Thyroid gland (tissue), 4 donors: ENCODE results near the gene TBRG4. TPM values are rescaled to one million over a fixed set of nuclear protein-coding genes. Genes with fewer than 3 reads are reported as not detected.

Source experiments
- DNase-seq, 2 donors: peaks; one replicate each; pipeline ENCODE4 v3.0.0-alpha.2; 2019
- H3K27ac ChIP-seq, 3 donors: fragments of 200-600 bp; sonication (generic); 1 replicate in 2 of 3; 2 replicates in 1 of 3; pipeline ENCODE4 v1.5.1; 2016 to 2019; ENCODE audit warnings: mild to moderate bottlenecking in 1 of 3, moderate library complexity in 1 of 3
- H3K27me3 ChIP-seq: fragments of 200-600 bp; sonication (generic); one replicate; pipeline ENCODE4 v1.5.1; 2019
- H3K36me3 ChIP-seq, 2 donors: fragments of 200-600 bp; sonication (generic); one replicate each; pipeline ENCODE4 v1.5.1; 2016 to 2019
- H3K4me1 ChIP-seq, 2 donors: fragments of 200-600 bp; sonication (generic); one replicate each; pipeline ENCODE4 v1.5.1; 2017 to 2019
- H3K4me3 ChIP-seq, 3 donors: fragments of 200-600 bp; sonication (generic); replicated peaks in 1 of 3; 1 replicate in 2 of 3; 2 replicates in 1 of 3; pipeline ENCODE4 v1.5.1; 2016; ENCODE audit warnings: mild to moderate bottlenecking in 1 of 3
- H3K9me3 ChIP-seq: fragments of 200-600 bp; sonication (generic); one replicate; pipeline ENCODE4 v1.5.1; 2017
- POLR2A ChIP-seq, 2 donors: fragments of 450-650 bp; IDR thresholded peaks; one replicate each; pipeline ENCODE4 v1.6.1; 2017; ENCODE audit warnings: antibody characterized with exemption in 2 of 2, mild to moderate bottlenecking in 2 of 2, moderate library complexity in 1 of 2
- WGBS, 2 donors: methylation state at CpG; one replicate each; pipeline ENCODE4 v1.1.5; 2017; 5-methylcytosine and 5-hydroxymethylcytosine counted together
- intact Hi-C: fragments of 100-400 bp; cut with DNase I; formaldehyde crosslinking; loops from one replicate; pipeline ENCODE4 v1.15.1; 2023
- total RNA-seq, 4 donors: library from RNA; depleted of rRNA; stranded (reverse); fragments of >200 nt; gene quantifications; one replicate each; pipeline ENCODE4 v1.2.3, GENCODE V29; 2016
- TF ChIP-seq, protein P1 (sequence below), 6 experiments: fragments of 200-600 bp in 3 of 6; fragments of 450-650 bp in 3 of 6; sonication (generic) in 3 of 6; IDR thresholded peaks; one replicate each; pipeline ENCODE4 v1.5.1; 2016 to 2019; ENCODE audit warnings: antibody characterized with exemption in 6 of 6, mild to moderate bottlenecking in 2 of 6, inconsistent platforms in 1 of 6, moderate library complexity in 1 of 6

Gene TBRG4
- total RNA-seq, 4 donors from 2014 or later, result 40.0 to 57.6 (median 49.3) TPM

DNA sequence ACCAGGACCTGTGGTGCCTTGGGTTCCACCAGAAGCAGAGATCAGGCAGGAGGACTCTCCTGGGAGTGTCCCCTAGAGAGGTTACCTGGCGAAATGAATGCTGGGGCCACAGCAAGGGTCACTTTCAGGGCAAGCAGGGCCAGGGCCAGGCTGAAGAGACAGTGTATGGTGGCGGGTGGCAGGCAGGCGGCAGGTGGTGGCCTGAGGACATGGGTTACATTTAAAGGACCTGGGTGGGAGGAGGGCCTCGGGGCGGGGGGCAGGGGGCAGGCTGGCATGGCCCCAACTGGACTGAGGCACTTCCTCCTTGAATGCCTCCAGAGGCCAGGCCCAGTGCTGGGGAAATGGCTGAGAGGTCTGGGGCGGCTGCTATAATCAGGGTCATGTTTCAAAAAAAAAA is 14.7 kb upstream of the TBRG4 start:
- H3K27ac ChIP-seq, result no peak overlapping the region
- intact Hi-C loops, result no loop called here
- no peaks in the 10 kb centered on the region for H3K4me1 ChIP-seq
- H3K4me3 ChIP-seq, result no peak overlapping the region
- DNase-seq, result no peak
- TF ChIP-seq POLR2A (IDR thresholded peaks at IDR 0.05), result no peak
- TF ChIP-seq, protein P1, sequence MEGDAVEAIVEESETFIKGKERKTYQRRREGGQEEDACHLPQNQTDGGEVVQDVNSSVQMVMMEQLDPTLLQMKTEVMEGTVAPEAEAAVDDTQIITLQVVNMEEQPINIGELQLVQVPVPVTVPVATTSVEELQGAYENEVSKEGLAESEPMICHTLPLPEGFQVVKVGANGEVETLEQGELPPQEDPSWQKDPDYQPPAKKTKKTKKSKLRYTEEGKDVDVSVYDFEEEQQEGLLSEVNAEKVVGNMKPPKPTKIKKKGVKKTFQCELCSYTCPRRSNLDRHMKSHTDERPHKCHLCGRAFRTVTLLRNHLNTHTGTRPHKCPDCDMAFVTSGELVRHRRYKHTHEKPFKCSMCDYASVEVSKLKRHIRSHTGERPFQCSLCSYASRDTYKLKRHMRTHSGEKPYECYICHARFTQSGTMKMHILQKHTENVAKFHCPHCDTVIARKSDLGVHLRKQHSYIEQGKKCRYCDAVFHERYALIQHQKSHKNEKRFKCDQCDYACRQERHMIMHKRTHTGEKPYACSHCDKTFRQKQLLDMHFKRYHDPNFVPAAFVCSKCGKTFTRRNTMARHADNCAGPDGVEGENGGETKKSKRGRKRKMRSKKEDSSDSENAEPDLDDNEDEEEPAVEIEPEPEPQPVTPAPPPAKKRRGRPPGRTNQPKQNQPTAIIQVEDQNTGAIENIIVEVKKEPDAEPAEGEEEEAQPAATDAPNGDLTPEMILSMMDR (IDR thresholded peaks at IDR 0.05), result no peak
- no peaks in the 10 kb centered on the region for H3K36me3 ChIP-seq
- H3K27me3 ChIP-seq, result no peaks in the 10 kb centered on the region
- no peaks in the 10 kb centered on the region for H3K9me3 ChIP-seq
- 72 to 78% methylated on average over 6 of the region's 6 CpGs for WGBS, 2 donors

DNA sequence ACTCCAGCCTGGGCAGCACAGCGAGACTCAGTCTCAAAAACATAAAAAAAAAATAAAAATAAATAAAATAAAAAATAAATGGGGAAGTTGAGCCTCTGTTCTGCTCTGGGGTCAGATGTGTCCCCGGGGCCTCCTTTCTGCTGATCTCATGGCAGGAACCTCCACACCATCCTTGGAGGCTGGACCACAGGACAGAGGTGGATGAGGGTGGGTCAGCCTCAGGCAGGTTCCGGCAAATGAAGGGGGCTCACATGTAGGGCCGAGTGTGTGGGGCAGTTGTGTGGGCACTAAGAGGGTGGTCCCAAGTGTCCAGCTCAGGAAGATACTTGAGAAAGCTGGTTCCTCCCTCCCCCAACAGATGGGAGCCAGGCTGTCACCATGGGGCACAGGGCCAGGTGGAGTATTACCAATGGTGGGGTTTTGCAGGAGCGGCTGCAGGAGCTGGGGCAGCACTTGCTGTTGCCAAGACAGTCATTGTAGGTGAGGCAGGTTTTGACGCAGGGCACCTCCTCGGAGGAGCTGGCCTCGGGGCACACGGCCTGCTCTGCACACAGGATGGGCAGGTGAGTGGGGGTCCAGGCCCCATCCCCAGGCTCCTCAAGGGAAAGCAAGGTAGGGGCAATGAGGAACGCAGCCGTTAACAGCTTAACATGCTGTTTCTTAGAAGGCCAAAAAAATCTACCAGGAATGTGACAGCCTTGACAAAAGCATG is 13.9 kb upstream of the TBRG4 start:
- no peaks in the 10 kb centered on the region for H3K9me3 ChIP-seq
- WGBS, 2 donors, result 94% methylated on average over 11 of the region's 11 CpGs

DNA sequence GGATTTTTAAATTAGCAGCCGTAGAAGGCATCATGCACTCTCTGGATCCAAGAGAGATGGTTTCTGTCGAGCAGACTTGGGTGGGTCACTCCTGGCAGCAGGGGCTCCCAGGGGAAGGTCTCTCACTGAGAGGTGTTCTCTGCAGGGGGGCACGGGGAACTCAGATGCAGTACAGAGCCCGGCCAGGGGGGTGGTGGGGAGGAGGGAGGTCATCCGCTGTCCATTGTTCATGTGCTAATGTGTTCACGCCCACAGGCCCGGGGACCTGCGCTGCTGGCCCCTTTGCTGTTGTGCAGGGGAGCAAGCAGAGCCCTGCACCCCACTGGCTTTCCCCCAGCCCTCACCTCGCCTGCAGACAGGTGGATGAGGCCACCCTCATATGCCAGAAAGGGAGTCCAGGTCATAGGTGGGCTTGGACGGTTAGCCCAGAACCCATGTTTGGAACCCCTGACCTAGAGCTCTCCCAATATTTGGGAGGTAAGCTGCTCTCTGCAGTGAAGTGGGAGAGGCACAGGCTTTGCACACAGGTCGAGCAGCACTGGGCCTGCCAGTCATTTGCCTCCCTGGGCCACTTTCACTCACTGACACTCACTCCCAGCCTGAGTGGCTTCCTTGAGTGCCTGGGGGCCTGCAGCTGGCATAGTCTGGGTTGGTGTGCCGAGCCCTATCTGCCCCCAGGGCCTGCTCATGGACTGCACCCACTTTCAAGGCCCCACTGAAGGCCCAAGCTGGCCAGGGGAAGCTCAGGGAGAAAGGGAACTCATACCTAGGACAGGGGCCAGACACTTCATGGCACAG is 12.6 kb upstream of the TBRG4 start:
- TF ChIP-seq, protein P1 (IDR thresholded peaks at IDR 0.05), result no peak
- TF ChIP-seq POLR2A (IDR thresholded peaks at IDR 0.05), result no peak
- intact Hi-C loops, result no loop called here
- Histone ChIP-seq H3K4me3 (no peak overlapping the region), H3K27me3 (no peaks in the 10 kb centered on the region), H3K9me3 (no peaks in the 10 kb centered on the region), H3K36me3 (no peaks in the 10 kb centered on the region), H3K4me1 (no peaks in the 10 kb centered on the region), H3K27ac (no peak overlapping the region)
- DNase-seq, result no peak
- WGBS, 2 donors, result 62 to 79% methylated on average over 8 to 11 of the region's 12 CpGs

More for the DNA sequence above, 13.9 kb upstream of the TBRG4 start:
- no peaks in the 10 kb centered on the region for H3K36me3 ChIP-seq
- H3K27ac ChIP-seq, result no peak overlapping the region
- DNase-seq, result no peak
- no peak overlapping the region for H3K4me3 ChIP-seq
- TF ChIP-seq POLR2A (IDR thresholded peaks at IDR 0.05), result no peak
- TF ChIP-seq, protein P1 (IDR thresholded peaks at IDR 0.05), result no peak
- H3K4me1 ChIP-seq, result no peaks in the 10 kb centered on the region
- intact Hi-C loops, result no loop called here
- H3K27me3 ChIP-seq, result no peaks in the 10 kb centered on the region

DNA sequence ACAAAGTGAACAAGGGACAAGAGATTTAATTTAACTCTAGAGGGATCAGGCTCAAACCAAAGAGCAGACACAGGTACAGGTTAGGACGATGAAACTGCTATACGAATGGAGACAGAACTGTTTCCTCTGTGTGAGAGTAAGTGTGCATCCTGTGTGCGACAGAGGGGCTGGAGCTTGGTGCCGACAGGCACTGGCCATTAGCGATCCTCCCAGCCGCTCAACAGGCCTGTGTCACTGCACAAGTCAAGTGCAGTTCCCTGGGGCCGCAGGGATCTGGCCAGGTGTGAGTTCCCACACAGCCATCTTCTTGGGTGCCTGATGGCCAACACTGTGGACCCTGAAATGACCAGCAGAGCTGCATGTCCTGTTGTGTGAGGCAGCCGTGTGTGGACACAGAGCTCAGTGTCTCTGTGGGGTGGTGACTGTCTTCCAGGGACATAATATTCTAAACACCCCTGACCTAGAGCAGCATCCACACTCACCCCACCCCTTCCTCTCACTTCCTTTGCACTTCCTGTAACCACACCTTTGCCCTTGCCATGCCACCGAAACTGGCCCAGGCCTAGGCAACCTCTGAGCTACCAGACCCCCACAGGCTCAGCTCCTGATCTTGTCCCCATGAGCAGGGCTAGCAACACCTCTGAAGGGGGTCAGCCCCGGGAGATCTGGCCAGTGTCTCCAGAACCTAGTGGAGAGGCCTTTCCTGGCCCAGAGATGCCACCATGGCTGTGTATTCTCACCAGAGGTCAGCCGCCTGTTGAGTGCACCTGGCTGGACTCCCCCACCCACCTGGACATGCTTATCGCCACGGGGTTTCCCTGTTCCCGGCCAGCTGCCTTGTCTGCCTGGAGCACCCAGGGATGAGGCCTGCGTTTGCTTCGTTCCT is 11.7 kb upstream of the TBRG4 start:
- WGBS, 2 donors, result 76 to 84% methylated on average over 16 of the region's 16 CpGs
- H3K9me3 ChIP-seq, result no peaks in the 10 kb centered on the region
- H3K36me3 ChIP-seq, result no peaks in the 10 kb centered on the region
- TF ChIP-seq, protein P1 (IDR thresholded peaks at IDR 0.05), result no peak
- no peak for TF ChIP-seq POLR2A (IDR thresholded peaks at IDR 0.05)
- no peak overlapping the region for H3K4me3 ChIP-seq
- H3K27me3 ChIP-seq, result no peaks in the 10 kb centered on the region
- no peak overlapping the region for H3K27ac ChIP-seq
- no peak for DNase-seq
- H3K4me1 ChIP-seq, result no peaks in the 10 kb centered on the region
- intact Hi-C loops, result no loop called here
